Activated CD4-positive, alpha-beta T cell treated with anti-CD3 and anti-CD28 coated beads, Interleukin-2, Interleukin-6, amounts not matched to agents 100 ng/mL and 50 ng/mL, durations not matched to agents 16 hours and 8 hours (primary cell): ENCODE measurements around the gene ARHGEF9.
A peak's percentile ranks its signal among the peaks of the same experiment; 100 is the strongest.

ENCODE experiments used
- DNase-seq: peaks from one replicate; pipeline ENCODE4 v3.0.0-alpha.2; 2020

The ARHGEF9 gene

DNA sequence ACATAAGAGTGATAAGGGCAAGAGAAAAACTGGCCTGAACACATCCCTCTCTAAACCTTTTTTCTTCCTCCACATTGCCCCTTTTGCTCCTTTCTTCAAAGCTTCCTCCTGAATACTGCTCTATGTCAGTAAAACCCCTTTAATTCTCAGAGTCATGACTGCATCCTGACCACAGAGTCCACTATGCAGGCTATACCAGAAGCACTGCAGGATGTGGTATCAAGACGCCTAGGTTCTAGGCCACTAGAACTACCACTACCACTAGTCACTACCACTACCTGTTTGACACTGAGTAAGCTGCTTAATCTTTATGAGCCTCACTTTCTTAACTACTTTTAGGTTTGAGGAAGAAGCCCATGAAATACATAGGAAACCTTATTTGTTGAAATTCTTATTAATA is 38.7 kb downstream of the ARHGEF9 start:
- peak; percentile 59 for DNase-seq

DNA sequence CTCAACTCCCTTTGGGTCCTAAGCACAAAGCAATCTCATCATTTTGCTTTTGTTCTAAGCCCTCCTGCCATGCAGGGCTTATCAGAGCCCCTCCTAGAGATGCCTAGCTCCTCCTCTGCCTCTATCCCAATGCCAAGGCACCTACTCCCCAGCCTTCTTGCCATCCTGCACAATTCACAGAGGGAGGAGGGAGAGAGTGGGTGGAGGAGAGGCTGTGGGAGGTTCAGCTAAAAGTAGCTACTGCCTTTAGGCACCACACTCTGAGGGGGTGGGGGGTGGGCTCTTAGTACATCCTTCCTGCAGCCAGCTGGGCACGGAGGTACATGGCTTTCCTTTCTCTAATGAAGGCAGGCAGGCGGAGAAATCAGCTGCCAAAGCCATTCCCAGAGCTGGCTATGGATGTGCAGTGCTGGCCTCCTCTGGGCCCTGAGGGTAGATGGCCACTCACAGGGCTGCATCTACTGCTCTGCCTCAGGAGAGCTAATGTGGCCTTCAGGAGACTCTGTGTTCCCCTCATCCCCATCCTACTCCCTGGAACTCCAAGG is 40.1 kb downstream of the ARHGEF9 start:
- no peak for DNase-seq

DNA sequence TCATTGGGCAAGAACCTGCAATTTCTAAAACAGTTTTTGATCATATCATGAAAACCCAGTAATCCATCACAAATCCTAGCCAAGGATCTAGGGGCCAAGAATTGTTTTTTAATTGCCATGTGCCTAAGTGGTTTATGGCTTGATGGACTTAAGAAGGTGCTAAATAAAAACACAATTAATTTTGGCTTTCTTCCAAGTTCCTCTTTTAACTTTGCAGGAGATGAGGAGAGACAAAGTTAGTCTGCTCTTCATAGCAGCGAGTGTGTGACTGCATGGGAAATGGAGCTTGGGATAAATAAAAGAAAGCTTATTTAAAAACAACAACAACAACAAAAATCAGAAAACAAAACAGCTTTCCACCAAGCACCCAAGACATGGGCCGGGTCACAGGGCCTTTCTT is 41.4 kb downstream of the ARHGEF9 start:
- no peak for DNase-seq

DNA sequence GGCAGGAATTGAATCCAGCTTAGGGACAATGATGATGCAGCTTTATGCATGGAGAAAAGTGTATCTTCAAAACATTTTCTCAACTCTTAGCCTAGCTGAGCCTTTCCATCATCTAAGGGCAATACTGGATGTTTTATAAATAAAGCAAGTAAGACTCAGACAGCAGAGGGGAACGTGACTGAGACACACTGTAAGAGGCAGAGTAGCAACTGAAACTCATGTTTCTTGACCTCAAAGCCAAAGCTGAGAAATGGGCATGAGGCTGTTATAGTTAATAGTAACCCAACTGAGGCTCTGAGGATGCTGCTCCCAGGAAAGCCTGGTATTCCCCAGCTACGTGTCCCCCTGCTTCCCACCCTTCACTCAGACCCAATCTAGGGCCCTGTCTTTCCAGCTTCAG is 44.6 kb downstream of the ARHGEF9 start:
- DNase-seq, result no peak

DNA sequence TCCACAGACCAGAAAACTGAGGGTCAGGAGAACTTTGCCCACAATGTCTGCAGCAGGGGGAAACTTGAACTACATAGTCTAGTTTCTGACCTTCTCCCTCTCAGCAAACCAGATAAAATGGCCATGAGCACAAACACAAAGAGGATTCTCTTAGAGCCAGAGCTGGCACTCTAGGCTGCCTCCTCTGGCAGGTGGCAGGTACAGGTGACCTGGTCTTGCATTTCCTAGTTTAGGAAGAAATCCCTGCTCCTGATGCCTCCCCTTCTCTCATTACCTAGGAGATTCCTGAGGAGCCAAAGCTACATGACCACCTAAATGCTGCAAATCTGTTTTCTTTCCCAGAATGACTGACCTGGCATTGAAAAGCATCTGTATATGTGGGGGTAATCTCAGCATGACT is 45.1 kb downstream of the ARHGEF9 start:
- no peak for DNase-seq

DNA sequence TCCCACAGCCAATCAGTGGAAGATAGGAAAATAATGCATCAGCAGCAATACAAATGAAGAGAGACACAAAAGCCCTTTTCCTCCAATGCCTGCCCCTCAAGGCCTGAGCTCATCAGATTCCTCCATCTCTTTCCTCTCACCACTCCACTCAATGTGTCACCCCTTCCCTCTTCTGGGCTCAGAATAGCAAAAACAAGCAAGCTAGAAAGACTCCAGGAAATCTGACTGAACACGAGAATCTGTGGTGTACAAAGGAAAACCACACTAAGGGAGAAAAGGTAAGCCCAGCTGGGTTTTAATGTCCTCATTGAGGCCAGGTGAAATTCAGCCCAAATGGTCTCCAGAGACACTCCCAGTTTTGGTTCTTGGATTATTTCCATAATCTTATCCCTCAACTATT is 46.3 kb downstream of the ARHGEF9 start:
- peak; percentile 43 for DNase-seq

DNA sequence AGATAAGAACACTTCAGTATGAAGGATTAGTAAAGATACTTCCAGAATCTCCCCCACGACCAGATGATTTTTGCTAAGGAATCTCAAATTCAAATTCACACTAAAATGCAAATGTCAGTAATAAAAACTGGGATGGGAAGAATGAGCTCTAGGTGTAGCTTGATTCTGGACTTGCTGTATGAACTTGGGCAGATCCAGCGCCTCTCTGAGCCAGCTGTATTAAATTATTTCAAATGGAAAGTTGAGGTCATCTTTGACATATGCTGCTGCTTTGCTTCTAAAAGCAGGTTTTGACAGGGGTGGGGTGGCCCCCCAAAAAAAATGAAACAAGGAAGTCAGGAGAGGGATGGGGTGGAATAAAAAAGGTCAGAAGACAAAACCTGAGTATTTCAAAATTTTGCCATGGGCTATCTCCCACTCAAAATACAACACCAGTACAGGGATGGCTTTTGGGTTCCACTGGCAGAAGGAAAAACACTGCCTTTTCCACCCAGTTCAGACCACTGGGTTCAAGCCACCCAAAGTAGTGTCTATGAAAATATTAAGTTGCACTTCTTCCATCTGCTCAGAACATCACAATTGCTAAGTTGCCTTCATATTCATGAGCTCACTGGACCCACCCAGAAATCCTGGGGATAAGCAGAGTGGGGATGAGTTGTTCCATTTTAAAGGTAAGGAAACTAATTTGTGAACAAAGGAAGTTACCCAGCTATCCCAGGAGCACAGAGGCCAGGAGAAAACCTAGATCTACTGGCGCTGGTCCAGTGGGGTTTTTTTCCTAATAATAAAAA is 47.7 kb downstream of the ARHGEF9 start:
- DNase-seq, result no peak

DNA sequence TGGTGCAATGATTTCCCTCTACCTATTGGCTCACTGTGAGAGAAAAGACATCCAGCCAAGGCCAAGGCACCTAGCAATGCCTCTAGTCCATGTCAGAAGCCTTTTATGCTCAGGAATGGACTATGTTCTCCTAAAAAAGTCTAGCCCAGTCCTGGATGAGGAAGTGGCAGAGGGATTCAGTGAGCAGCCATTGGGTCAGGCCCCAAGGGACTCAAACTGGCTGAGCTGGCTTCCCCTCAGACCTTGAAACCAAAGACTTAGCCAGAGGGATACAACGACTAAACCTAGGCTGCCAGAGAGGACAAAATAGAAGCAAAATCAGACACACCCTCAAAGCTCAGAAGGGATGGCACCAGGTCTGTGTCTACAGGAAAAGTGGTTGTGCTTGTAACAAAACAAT is 49.1 kb downstream of the ARHGEF9 start:
- no peak for DNase-seq

DNA sequence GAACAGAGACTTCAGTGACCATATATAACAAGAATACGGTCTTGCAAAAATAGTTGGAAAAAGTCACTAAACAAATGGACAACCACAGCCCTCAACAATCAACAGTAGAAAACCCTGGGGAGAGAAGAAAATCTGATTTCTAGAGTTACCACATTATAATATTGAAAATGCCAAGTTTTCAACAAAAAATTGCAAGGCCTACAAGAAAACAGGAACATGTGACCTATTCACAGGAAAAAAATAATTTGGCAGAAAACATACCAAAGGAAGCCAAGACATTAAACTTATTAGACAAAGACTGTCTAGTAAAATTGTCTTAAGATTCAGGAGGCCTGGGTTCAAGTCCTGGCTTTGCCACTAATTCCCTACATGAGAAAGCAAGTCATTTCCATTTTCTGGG is 64.7 kb downstream of the ARHGEF9 start:
- DNase-seq, result no peak

DNA sequence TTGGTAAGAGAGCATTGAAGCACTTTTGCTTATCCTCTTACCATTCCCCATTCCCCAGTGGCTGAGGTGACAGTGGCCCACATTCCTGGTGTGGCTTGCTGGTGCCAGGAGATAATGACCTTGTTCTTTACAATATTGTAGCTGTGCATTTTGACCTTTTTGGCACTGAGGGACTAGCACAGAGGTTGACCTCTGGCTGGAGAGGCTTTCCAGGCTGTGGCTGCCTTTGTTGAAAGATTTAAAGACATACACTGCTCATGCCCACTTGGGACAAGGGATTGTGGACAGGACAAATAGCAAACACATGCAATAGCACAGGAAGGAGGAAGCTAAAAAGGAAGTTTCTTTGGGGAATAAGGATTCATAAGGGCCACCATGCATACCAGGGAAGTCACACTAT is 65.4 kb downstream of the ARHGEF9 start:
- no peak for DNase-seq

DNA sequence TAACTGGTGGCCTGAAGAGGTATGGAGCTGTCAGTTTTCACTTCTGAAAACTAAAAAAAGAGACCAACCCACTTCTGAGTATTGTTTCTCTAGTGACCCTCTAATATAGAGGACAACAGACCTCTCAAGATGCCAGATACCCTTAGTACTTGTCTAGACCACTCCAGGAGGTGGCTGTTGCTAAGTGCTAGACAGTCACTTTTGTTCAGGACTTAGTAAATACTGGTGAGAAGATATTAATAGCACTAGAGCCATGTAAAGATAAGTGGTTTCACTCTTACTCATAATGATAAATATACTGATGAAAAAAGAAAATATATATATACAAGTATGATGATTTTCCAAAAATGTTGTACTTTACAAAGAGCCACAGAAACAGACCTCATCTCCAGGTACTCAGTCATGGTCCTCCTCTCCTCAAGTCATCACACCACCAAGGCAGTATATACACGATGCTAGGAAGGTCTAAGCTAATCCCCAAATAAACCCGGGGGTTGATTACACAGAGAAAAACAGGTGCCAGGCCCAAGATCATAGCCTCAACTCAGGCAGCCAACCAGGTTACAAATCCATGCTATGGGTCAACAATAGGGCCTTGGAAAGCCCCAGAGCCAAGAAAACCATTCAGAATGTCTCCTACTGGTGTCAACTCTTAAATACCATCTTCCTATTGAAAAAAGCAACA is 66.9 kb downstream of the ARHGEF9 start:
- no peak for DNase-seq

DNA sequence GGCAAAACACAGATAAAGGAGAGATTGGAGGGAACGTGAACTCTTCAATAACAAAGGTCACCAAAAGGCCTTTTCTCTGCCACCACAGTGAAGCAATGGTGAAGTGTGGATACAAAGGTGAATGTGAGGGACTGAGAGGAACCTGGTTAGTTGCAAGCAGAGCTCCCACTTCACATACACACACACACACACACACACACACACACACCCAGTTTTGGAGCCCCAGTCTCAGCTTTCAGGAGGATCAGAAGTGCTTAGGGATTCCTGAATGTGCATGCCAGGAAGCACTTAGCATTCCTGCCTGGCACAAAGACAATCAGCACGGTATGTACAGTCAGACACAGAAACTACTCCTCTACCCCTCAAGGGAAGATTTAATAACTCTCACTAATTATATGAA is 71.5 kb downstream of the ARHGEF9 start:
- DNase-seq, result no peak

DNA sequence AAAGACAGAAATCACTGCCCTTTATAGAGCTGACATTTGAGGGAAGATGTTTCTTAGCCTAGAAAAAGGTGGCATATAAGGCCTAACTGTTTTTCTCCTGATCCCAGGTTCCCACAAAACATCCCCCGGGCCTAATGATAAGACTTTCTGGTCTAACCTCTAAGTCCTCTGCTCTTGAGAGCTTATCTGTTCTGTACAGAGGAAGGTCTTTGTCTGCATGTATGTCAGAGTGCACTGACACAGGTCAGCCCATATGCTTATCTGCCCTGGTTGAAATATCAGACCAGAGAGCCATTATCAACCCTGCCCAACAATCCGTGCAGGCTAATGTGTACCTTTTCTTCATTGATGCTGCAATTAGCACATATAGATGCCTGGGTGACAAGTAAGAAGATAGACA is 76.2 kb downstream of the ARHGEF9 start:
- DNase-seq, result no peak

DNA sequence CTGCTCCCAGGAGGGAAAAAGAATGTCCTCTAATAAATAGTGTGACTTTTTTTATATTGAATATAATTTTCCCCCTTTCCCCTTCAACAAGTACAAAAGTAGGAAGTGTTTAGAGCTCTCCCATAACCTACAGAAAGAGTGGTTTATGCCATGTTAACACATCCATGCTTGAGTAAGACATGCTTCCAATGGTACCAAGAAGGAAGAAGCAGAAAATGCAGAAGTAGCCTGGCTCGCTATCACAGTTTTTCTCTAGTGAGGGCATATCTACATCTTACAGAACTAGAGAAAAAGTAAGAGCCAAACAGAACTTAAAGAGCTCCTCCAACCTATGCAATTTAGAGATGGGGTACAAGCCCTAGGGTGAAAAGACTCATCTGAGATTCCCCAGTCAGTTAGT is 82.5 kb downstream of the ARHGEF9 start:
- no peak for DNase-seq

DNA sequence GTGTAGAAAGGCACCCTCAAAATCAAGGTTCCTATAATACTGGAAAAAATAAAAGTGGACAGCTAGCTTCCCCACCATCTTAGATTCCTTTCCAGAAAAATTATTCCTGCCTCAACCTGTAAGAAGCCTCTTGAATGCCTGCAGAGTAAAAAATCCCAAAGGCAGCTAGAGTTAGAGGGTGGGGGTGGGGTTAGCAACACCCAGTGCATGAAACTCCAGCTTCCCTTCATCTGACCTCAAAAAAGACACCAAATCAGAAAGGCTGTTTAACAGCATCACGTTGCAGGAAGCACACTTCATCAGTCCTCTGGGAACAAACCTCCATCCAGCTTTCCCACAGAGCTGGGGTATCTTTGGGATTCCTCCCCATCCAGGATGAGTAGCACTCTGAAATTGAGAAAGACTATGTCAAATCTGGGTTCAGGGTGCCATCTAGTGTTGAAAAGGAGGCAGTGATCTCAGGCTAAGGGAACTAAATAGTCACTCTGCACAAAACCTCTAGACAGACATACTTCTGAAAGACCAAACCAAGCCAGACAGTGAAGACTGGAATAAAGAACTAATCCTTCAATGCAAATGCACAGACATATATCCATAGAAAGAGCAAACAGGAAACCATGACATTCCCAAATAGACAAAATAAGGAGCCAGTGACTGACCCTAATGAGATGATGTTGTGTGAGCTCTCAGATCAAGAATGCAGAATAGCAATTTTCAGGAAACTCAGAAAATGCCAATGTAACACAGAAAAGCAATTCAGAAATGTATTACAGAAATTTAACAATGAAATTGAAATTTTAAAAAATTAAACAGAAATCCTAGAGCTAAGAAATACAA is 97.9 kb downstream of the ARHGEF9 start:
- DNase-seq, result peak; percentile 55

DNA sequence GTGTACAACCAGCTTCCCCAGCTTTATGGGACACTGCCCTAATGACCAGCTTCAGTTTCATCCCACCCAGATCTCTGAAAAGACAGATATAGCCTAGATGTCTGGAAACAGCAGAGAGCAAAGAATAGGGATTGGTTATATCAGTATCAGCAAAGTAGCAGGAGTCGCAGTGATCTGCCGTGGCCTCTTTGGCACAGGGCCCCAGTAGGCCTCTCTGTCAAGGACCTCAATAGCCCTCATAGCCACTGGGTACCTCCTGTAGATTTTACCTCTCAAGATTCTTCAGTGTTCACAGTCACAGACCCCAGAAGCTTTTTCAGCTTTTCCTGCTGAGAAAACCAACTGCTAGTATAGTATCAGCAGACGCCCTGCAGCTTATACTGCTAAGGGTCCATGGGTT is 104.6 kb downstream of the ARHGEF9 start:
- DNase-seq, result no peak

DNA sequence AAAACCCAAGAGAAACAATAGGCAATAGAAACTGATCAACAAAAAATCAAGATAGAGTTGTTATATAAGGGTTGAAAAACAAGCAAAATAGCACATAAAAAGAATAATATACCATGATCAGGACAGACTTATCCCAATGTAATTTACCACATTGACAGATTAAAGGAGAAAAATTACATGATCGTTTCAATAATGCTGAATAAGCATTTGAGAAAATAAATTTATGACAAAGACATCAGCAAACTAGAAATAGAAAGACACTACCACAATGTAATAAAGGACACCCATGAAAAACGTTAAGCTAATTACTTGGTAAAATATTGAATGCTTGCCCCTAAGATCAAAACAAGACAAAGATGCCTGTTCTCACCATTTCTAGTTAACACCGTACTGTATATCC is 105.6 kb downstream of the ARHGEF9 start:
- DNase-seq, result no peak

DNA sequence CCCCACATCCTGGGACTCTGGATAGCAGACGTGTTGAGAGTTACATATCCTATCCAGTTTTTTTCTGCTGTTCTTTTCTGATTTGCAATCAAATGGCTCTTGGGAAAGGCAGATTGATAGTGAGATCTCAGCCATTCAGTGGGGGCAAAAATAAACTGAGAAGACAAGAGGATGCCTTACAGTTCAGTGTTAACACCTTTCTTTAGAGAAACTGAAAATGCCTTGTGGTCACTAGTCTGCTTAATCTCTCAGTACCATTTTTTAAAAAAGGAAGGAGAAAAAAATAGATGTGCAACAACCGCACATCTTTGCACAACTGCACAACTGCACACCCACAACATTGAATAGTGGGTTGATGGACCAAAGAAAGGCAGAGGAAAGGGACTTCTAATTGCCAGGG is 109.3 kb downstream of the ARHGEF9 start:
- no peak for DNase-seq

DNA sequence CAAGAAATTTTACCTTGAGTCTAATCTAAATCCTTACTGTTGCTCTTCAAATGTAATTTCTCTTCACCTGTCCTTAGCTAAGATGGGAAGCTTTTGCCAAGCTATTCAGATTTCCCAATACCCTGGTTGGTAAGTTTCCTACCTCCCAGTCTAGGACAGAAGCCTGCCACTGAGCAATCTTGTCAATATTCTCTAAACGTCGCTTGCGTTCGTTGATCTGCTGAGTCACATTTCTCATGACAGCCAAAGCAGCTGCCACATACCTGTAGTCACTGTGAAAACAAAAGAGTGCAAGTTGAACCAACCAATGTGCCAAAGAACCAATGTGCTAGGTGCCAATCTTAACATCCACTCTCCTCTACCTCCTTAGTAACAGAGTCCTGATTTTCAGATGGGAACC is 111.1 kb downstream of the ARHGEF9 start:
- no peak for DNase-seq

DNA sequence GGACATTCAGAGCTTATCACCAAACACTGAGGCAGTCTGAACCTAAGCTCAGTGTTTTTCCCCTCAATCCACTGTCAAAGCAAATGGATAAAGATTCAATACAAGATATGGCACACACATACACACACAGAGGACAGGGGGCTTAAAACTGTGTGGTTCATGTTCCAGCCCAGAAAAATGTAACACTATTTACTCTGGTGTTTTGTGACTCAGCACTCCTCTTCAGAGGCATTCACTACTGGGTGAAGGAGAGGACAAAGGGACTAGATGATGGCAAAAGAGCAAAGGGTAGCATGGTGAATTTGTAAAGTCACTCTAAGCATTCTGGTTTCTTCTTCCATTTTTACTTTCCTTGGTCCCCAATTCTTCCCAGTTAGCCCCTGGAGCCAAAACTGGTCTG is 120.3 kb downstream of the ARHGEF9 start:
- no peak for DNase-seq

DNA sequence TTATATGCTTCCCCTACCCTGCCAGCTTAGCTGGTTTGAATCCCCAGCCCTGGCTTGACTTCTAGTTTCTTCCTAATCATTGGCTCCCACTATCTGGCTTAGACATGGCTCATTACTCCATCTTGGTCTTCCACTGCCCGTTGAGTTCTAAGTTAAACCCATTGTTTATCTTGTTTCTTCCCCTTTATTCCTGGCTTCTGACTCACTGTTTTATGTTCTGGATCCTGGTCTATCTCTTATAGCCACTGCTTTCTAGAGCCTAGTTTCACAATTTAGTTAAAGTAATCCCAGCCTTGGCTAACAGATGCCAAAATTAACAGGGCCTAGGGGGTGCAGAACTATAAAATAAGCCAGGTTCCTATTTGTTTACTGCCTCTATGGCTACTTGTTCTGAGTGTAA is 120.9 kb downstream of the ARHGEF9 start:
- no peak for DNase-seq

DNA sequence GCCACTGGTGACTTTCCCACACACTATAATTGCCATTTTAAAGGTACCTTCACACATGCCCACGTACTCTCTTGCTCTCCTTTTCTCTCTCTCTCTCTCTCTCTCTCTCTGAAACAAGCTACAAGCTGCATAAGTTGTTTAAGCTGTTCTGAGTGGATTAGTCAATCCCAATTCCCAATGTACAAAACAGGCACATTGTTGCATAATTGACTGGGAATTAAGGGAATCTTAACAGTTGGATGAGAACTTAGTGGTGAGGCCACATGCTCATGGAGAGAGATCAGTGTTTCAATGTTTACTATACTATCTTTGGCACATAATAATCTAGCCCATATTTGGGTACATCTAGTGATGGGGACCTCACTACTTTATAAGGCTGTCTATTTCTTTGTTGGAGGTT is 123.3 kb downstream of the ARHGEF9 start:
- no peak for DNase-seq

DNA sequence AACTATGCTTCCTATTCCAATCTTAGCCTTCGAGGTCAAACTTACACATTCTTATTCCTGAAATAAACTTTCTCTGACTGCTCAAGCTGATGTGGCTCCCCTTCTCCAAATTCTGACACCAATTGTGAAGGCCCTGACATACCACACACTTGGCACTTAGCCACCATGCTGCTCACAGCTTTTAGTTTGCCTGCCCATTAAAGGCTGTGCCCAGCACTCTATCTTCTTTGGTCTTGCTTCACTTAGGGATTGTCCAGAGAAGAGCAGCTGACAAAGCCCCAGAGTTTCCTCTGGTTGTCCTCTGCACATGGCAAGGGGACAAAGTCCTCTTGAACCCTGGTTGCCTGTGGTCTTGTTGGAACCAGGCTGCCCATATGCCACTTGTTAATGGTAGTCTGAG is 126.1 kb downstream of the ARHGEF9 start:
- DNase-seq, result no peak

DNA sequence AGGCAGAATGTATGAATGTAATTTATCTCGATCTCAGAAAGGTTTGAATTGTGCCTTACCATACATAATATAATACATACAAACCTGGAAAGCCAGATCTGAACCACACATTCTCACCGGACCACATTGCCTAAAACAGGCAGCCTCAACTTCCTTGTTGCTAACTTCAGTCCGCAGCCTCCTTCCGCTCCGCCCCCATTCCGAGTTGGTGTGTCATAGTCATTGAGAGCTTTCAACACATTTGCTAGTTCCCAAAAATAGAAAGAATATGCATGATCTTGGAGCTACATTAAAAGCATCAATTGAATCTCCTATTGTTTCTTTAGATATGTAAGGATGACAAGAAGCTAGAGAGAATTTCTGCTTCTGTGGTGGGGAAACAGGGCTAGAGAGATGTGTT is 127.2 kb downstream of the ARHGEF9 start:
- no peak for DNase-seq
